Endodermal cell (in vitro differentiated cells): ENCODE measurements around the gene LDLRAD4. TPM values are rescaled to one million over a fixed set of nuclear protein-coding genes. Genes with fewer than 3 reads are reported as not detected.

Source experiments
- DNase-seq: peaks from one replicate; pipeline ENCODE4 v3.0.0-alpha.2; 2017
- H3K27ac ChIP-seq: 2 replicates; pipeline ENCODE4 v1.5.1; 2013; ENCODE audit warnings: mild to moderate bottlenecking, low read depth, low read length, moderate library complexity
- H3K27me3 ChIP-seq: 2 replicates; pipeline ENCODE4 v1.6.1; 2013; ENCODE audit warnings: mild to moderate bottlenecking, low read length, moderate library complexity; ENCODE audit not compliant: insufficient read depth, control insufficient read depth, poor library complexity, severe bottlenecking
- H3K36me3 ChIP-seq: 2 replicates; pipeline ENCODE4 v1.7.0; 2013; ENCODE audit warnings: mild to moderate bottlenecking, low read length, moderate library complexity; ENCODE audit not compliant: control insufficient read depth, insufficient read depth
- H3K4me1 ChIP-seq: one replicate; pipeline ENCODE4 v1.7.0; 2013; ENCODE audit warnings: low read length; ENCODE audit not compliant: control insufficient read depth, insufficient read depth
- H3K4me3 ChIP-seq: 2 replicates; pipeline ENCODE4 v1.5.1; 2013; ENCODE audit warnings: mild to moderate bottlenecking, low read length, moderate library complexity
- H3K9ac ChIP-seq: 2 replicates; pipeline ENCODE4 v1.6.1; 2013; ENCODE audit warnings: mild to moderate bottlenecking, low read length, moderate library complexity; ENCODE audit not compliant: poor library complexity, severe bottlenecking; ENCODE audit errors: extremely low read depth
- H3K9me3 ChIP-seq: 2 replicates; pipeline ENCODE4 v1.6.1; 2013; ENCODE audit warnings: mild to moderate bottlenecking, low read length, moderate library complexity; ENCODE audit not compliant: control insufficient read depth
- H3K27ac Mint-ChIP-seq: 2 replicates; pipeline ENCODE4 v1.8.0; 2020; ENCODE audit warnings: mixed read lengths
- H3K27me3 Mint-ChIP-seq: 2 replicates; pipeline ENCODE4 v1.8.0; 2021; ENCODE audit warnings: mild to moderate bottlenecking, mixed read lengths; ENCODE audit not compliant: insufficient read depth
- H3K36me3 Mint-ChIP-seq: 2 replicates; pipeline ENCODE4 v1.8.0; 2020; ENCODE audit warnings: low read depth, mixed read lengths
- H3K4me1 Mint-ChIP-seq: 2 replicates; pipeline ENCODE4 v1.8.0; 2020; ENCODE audit warnings: mixed read lengths
- H3K4me3 Mint-ChIP-seq: 2 replicates; pipeline ENCODE4 v1.8.0; 2020; ENCODE audit warnings: mild to moderate bottlenecking, moderate library complexity, mixed read lengths
- H3K9me3 Mint-ChIP-seq: 2 replicates; pipeline ENCODE4 v1.8.0; 2020; ENCODE audit warnings: mild to moderate bottlenecking, mixed read lengths
- WGBS, 2 experiments: methylation state at CpG; one replicate each; pipeline versions ENCODE4 v1.1.5 to v1.1.7; 2013; ENCODE audit warnings: missing lambda C conversion rate in 2 of 2, mixed read lengths in 1 of 2; ENCODE audit not compliant: insufficient coverage in 1 of 2, insufficient read length in 1 of 2; 5-methylcytosine and 5-hydroxymethylcytosine counted together
- total RNA-seq, 2 donors: library from RNA; stranded (reverse); fragmentation: NEBNext Ultra II Directional in 1 of 2; extraction: Animal tissue kit (Norgen Biotek cat#: 25700) in 1 of 2; gene quantifications; 2 replicates in 1 of 2; 3 replicates in 1 of 2; pipeline ENCODE4 v1.2.1, GENCODE V29; 2021
- TF ChIP-seq, protein P1 (sequence below): fragments of 200-600 bp; sonication (generic); conservative IDR thresholded peaks from 2 replicates; pipeline ENCODE4 v1.5.0; 2021; ENCODE audit warnings: antibody characterized with exemption, mild to moderate bottlenecking

Gene LDLRAD4
- total RNA-seq, 2 donors from 2014 or later, result 14.9 to 15.1 TPM

DNA sequence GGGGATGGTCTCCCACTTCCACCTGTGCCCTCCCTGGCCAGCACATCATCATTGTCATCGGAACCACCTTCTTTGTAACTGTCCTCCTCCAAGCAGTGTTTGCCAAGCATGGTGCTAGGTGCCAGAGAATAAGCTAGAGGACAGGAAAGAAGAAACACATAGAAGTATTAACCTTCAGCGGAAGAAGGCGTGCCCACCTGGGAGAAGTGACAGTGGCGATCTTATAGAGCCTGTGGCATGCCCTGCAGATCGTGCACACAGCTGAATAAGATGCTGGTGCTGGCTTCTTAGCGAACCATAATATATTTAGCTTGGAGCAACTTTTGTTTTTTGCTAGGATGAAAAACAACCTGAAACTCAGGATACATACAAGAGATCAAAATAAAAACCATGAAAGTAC is 359.8 kb downstream of the LDLRAD4 start:
- no peak overlapping the region for H3K27ac ChIP-seq
- no peaks in the 10 kb centered on the region for H3K27me3 Mint-ChIP-seq

DNA sequence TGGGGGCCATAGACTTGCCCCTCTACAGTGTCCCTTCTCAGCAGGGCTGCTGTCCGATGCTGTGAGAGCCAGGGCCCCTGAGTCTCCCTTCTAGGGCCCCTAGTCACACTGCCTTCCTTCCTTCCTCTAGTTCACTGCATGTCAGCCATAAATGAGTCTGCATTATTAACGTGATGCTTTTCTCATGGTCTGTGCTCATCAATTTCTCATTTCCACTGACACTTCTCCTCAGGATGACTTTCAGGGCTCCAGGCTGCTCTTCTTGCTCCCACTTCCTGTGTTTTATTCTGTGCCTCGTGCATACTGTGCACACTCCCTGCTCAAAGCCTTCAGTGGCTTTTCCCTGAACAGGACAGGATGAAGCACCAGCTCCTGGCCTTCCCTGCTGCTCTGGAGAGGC is 361.3 kb downstream of the LDLRAD4 start:
- WGBS, 2 experiments, result 85 to 91% methylated on average over 3 of the region's 3 CpGs
- TF ChIP-seq, protein P1, sequence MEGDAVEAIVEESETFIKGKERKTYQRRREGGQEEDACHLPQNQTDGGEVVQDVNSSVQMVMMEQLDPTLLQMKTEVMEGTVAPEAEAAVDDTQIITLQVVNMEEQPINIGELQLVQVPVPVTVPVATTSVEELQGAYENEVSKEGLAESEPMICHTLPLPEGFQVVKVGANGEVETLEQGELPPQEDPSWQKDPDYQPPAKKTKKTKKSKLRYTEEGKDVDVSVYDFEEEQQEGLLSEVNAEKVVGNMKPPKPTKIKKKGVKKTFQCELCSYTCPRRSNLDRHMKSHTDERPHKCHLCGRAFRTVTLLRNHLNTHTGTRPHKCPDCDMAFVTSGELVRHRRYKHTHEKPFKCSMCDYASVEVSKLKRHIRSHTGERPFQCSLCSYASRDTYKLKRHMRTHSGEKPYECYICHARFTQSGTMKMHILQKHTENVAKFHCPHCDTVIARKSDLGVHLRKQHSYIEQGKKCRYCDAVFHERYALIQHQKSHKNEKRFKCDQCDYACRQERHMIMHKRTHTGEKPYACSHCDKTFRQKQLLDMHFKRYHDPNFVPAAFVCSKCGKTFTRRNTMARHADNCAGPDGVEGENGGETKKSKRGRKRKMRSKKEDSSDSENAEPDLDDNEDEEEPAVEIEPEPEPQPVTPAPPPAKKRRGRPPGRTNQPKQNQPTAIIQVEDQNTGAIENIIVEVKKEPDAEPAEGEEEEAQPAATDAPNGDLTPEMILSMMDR, result no peak
- no peaks in the 10 kb centered on the region for H3K27me3 ChIP-seq
- Mint-ChIP-seq H3K4me1 (no peaks in the 10 kb centered on the region), H3K27ac (no peak overlapping the region), H3K36me3 (no peaks in the 10 kb centered on the region), H3K9me3 (no peaks in the 10 kb centered on the region), H3K27me3 (no peaks in the 10 kb centered on the region), H3K4me3 (no peak overlapping the region)
- H3K9ac ChIP-seq, result no peak overlapping the region
- H3K9me3 ChIP-seq, result no peaks in the 10 kb centered on the region
- no peak overlapping the region for H3K4me3 ChIP-seq
- H3K36me3 ChIP-seq, result no peaks in the 10 kb centered on the region
- H3K27ac ChIP-seq, result peak overlapping the region; percentile 3
- DNase-seq, result no peak
- H3K4me1 ChIP-seq, result no peaks in the 10 kb centered on the region

More for the DNA sequence above, 359.8 kb downstream of the LDLRAD4 start:
- Mint-ChIP-seq H3K4me3 (no peak overlapping the region), H3K9me3 (no peaks in the 10 kb centered on the region), H3K4me1 (no peaks in the 10 kb centered on the region), H3K36me3 (no peaks in the 10 kb centered on the region), H3K27ac (no peak overlapping the region)
- H3K27me3 ChIP-seq, result no peaks in the 10 kb centered on the region
- TF ChIP-seq, protein P1, result no peak
- H3K4me1 ChIP-seq, result no peaks in the 10 kb centered on the region
- no peak for DNase-seq
- H3K36me3 ChIP-seq, result no peaks in the 10 kb centered on the region
- H3K9ac ChIP-seq, result no peak overlapping the region
- WGBS, 2 experiments, result 84 to 87% methylated on average over 5 to 6 of the region's 6 CpGs
- no peak overlapping the region for H3K4me3 ChIP-seq
- H3K9me3 ChIP-seq, result no peaks in the 10 kb centered on the region

DNA sequence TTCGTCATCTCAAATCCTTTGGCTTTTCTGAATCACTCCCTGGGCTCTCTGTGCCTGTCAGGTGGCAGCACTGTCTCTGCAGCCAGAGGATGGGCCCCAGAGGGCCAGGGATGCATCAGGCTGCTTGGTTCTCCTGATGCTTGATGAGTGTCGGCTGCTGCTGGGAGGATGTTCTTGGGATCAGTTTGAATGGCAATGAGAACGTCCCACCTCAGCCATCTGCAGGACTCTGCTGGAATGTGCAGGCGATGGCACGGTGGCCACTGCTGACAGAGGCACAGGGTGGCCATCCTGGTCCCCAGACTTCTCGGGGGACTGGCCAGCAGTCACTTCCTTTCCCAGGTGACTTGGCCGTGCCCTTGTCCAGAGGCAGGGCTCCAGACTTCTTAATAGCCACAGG is 361.8 kb downstream of the LDLRAD4 start:
- DNase-seq, result peak; percentile 44
- Mint-ChIP-seq H3K27ac (no peak overlapping the region), H3K27me3 (no peaks in the 10 kb centered on the region), H3K4me3 (no peak overlapping the region), H3K9me3 (no peaks in the 10 kb centered on the region), H3K36me3 (no peaks in the 10 kb centered on the region), H3K4me1 (no peaks in the 10 kb centered on the region)
- WGBS, 2 experiments, result 88 to 91% methylated on average over 5 to 7 of the region's 7 CpGs
- no peaks in the 10 kb centered on the region for H3K36me3 ChIP-seq
- no peaks in the 10 kb centered on the region for H3K27me3 ChIP-seq
- H3K4me3 ChIP-seq, result no peak overlapping the region
- no peaks in the 10 kb centered on the region for H3K4me1 ChIP-seq
- no peak overlapping the region for H3K9ac ChIP-seq
- H3K9me3 ChIP-seq, result no peaks in the 10 kb centered on the region
- peak overlapping the region; percentile 3 for H3K27ac ChIP-seq
- TF ChIP-seq, protein P1, result peak; percentile 33
